HG02588 (cell line): ENCODE results near the gene PLXDC1.
"Not testable (repeated sequence)": the region's sequence is repeated elsewhere in the genome, so short reads cannot be mapped to it uniquely, and the experiment has no call there.

ENCODE experiments used
- ATAC-seq: cut with Tn5 transposase; IDR thresholded peaks from one replicate; pipeline ENCODE4 v1.9.1; 2021; ENCODE audit warnings: mild to moderate bottlenecking, moderate library complexity; ENCODE audit not compliant: unreplicated experiment

The PLXDC1 gene

GRCh38 chr17:39069114-39069756 lies 82.2 kb downstream of the PLXDC1 start:
- no peak for ATAC-seq

GRCh38 chr17:39064819-39065218 lies 86.6 kb downstream of the PLXDC1 start:
- ATAC-seq: no peak

- ATAC-seq: no peak
Observed at GRCh38 chr17:39064374-39064773, 87.1 kb downstream of the PLXDC1 start.

GRCh38 chr17:39063681-39064069 lies 87.8 kb downstream of the PLXDC1 start:
- no peak for ATAC-seq

DNA sequence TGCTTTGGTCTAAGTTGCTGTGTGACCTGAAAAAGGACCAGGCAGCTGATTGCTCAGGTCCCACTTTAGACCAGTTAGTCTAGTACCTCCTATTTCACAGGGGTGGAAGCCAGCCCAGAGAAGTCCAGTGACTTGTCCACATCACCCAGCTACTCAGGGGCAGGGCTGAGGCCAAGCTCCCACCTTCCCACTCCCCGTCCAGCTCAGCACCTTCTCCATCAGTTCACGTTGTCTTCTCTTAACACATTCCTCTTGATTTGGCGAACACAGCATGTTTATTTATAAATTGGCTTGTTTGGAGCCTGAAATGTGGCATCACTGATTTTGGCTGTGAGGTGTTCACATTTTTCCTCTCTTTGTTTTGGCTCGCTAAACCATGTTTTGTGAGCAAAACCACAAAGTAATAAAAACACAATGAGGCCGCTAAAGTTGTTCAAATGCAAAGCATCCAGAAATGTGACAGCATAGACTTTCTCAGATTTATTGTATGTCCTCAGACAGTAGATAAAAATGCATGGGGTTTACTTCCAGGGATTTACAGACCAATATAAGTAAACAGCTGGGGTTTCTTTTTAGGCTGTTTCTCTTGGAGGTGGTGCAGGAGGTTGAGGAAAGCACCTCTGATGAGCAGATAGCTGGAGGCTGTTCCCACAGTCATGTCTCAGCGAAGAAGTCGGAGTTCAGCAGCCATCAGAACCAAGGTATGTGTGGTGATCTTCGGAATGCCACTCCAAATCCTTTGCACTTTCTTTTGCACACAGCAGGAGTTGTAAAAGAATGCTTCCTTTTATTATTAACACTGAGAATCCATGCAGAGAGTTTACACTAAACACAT lies 88.4 kb downstream of the PLXDC1 start:
- no peak for ATAC-seq

GRCh38 chr17:39058524-39058923 lies 92.9 kb downstream of the PLXDC1 start:
- ATAC-seq: no peak

DNA sequence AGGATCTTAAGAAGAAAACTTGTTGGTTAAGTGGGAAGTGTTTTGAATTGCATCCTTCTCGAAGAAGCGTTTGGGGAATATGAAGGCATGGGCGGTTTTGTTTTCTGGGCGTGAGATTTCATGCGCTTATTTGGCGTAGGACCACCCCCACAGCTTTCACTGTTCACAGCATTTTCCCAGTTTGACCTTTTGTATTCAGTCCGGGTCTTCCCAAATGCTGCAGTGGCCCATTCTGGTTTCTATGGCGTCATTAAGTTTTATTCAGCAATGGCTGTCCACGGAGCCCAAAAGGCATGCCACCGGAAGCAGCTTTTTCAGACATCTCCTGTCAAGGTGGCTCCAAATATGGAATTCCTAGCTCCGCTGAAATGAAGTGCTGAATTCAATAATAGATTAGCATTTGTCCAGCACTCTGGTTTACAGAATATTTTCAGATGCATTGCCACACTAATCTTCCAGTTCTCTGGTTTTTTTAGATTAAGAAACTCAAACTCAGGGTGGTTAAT lies 93.7 kb downstream of the PLXDC1 start:
- ATAC-seq: no peak

DNA sequence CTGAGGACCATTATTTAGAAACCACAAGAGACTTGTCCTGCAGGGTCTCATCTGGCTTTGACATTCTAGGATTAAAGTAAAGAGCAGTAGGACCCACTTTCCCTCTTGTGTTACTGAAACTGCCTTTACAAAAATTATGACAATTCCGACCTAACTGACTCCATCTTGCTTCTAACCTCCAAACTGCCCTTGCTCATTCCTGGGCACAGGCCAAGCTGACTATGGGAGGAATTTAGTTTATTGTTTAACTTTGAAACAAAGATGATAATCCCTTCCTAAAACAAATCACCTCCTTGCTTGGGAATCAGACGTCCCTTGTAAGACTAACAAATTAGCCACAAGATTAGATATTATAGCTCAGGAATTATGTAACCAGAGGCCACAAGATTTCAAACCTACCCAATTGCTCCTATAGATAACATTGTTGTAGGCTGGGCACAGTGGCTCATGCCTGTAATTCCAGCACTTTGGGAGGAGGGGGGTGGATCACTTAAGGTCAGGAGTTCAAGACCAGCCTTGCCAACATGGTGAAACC lies 97.3 kb downstream of the PLXDC1 start:
- no peak for ATAC-seq

DNA sequence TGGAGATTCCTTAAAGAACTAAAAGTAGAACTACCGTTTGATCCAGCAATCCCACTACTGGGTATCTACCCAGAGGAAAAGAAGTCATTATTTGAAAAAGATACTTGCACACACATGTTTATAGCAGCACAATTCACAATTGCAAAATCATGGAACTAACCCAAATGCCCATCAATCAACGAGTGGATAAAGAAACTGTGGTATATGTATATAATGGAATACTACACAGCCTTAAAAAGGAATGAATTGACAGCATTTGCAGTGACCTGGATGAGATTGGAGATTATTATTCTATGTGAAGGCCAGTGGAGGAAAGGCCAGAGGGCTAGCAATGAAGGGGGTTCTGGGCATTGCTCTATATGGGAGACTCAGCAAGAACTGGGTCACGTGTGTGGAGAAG lies 99.0 kb downstream of the PLXDC1 start:
- ATAC-seq: not testable (repeated sequence)

DNA sequence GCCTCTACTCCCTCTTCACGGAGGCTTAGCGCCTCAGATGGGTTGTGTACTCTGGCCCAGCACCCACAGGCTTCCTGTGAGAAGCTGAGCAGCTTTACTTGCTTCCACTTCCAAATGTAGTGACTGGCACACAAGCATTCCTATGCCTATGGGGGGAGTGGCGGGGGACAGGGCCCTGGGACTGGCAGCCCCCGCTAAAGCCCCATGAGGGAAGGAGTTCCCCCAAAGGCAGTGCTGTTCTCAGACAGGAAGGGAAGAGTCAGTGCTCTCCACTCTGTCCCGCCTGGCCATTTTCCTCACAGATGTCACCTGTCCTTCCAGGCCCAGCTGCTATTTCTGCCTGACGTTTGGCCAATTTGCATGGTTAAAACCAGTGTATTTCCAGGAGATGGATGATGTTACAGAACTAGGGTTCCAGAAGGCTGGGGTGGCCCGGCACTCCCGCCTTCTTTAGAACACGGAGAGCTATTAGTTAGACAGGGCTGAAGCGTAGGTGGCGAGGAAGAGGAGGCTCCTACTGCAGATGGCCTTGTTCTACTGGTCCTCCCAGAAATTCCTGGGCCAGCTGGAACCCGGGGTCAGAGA lies 100.3 kb downstream of the PLXDC1 start:
- ATAC-seq: no peak

DNA sequence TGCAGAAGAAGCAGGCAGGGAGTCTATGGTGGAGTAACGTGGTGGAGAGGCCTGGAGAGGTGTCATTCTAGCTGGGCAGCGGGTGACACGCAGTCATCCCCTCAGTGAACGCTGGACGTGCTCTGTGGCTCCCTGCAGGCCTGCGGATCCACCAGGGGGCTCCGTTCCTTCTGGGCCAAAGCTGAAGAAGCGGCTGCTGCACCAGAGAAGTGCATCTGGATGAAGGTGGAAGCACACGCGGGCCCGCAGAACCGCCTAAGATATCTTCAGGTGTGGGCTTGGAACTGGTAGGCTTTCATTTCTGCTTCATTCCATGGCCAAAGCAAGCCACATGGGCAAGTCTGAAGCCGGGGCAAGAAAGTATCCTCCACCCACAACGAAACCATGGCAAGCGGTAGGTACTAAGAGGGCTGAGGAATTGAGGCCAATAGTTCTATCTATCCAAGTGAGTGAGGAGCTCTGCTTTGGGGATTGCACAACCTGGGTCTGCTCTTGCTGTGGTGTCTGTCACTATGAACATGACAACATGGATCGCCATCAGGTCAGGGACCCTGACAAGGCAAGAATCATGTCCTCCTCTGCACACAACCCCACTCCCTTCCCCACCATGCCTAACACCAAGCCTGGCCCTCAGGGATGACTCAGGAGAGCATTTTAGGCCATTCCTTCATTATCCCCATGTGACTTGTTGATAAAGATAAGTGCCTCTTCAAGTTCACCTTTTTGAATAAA lies 105.3 kb downstream of the PLXDC1 start:
- no peak for ATAC-seq

DNA sequence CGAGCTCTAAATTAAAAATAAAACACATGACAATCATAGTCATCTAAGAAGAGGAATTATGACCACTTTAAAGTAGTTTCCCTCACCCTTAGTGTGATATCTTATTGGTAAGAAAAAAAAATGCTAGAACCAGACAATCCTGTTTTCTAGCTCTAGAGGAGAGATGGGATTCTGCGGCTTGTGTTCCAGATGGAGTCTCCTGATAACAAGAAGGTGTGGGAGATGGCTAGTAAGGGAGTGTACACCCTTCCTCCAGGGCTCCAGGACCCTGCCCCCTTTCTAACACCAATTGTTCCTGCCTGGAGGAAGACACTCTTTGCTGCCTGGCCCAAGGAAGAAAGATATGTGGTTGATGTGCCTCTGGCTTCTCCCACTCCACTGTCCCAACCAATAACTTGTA lies 115.4 kb downstream of the PLXDC1 start:
- ATAC-seq: no peak

DNA sequence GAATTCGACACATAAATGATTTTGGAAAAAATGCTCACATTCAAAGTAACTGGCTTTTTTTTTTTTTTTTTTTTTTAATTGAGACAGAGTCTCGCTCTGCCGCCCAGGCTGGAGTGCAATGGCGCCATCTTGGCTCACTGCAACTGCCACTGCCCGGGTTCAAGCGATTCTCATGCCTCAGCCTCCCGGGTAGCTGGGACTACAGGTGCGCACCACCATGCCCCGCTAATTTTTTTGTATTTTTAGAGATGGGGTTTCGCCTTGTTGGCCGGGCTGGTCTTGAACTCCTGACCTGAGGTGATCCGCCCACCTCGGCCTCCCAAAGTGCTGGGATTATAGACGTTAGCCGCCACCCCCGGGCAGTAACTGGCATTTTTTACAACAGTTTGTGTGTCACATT lies 115.9 kb downstream of the PLXDC1 start:
- ATAC-seq: not testable (repeated sequence)

GRCh38 chr17:39028690-39029089 lies 122.7 kb downstream of the PLXDC1 start:
- no peak for ATAC-seq

DNA sequence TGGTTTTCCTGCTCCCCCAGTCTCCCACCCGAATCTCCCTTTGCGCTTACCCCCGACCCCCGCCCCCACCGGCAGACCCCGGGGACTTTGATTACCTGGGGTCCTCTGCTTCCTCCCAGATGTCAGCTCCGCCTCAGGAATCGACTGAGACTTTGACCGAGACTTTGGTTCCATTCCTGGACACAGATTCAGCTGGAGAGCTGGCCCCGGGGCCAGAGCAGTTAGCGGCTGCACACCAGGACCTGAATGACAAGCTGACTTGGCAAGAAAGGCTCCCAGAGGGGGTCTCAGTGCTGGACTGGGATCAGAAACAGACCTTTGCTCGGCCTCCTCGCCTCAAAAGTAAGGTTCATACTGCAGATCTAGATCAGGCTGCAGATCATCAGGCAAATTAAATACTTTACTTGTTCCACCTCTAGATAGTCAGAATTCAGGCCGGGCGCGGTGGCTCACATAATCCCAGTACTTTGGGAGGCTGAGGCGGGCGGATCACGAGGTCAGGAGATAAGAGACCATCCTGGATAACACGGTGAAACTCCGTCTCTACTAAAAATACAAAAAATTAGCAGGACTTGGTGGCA lies 123.9 kb downstream of the PLXDC1 start:
- ATAC-seq: no peak

DNA sequence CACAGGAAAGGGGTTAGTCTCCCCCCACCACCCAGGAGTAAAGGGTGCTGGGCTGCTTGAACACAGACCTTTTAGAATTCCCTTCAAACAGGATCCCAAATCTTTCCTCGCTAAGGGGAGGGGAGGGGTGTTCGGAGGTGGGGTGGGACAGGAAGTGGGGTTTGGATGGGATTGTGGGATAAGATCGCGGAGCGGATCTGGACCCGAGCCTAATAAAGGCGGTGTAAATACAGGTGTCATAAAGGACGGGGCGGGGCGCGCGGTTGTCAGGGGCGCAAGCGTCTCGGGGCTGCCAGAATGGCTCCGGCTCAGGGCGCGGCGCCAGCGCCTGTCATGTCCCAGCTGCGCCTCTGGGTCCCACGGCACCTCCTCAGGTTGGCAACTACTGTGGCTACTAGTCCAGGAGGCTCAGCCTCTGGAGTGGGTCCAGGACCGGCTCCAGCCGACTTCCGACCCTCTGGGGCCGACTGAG lies 124.4 kb downstream of the PLXDC1 start:
- ATAC-seq: no peak

GRCh38 chr17:39026346-39026745 lies 125.1 kb downstream of the PLXDC1 start:
- not testable (repeated sequence) for ATAC-seq

GRCh38 chr17:39022924-39023323 lies 128.5 kb downstream of the PLXDC1 start:
- ATAC-seq: no peak

DNA sequence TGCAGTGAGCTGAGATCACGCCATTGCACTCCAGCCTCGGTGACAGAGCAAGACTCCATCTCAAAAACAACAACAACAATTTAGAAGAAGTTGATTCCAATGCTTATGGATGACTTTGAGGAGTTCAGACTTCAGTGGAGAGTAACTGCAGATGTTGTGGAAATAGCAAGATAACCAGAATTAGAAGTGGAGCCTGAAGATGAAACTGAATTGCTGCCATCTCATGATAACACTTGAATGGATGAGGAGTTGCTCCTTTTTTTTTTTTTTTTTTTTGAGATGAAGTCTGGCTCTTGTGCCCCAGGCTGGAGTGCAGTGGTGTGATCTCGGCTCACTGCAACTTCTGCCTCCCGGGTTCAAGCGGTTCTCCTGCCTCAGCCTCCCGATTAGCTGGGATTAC lies 131.4 kb downstream of the PLXDC1 start:
- not testable (repeated sequence) for ATAC-seq
